Transverse colon (tissue), 4 donors: ENCODE measurements around the gene DUSP14. TPM values are rescaled to one million over a fixed set of nuclear protein-coding genes. Genes with fewer than 3 reads are reported as not detected.
"Not testable (repeated sequence)": the region's sequence is repeated elsewhere in the genome, so short reads cannot be mapped to it uniquely, and the experiment has no call there.

Experiments
- DNase-seq: peaks from one replicate; pipeline ENCODE4 v3.0.0-alpha.2; 2019
- H3K27ac ChIP-seq, 4 donors: fragments of 200-600 bp; sonication (generic); 2 replicates each; pipeline ENCODE4 v1.5.1; 2016 to 2018; ENCODE audit warnings: inconsistent platforms in 4 of 4
- H3K27me3 ChIP-seq: fragments of 200-600 bp; sonication (generic); 2 replicates; pipeline ENCODE4 v1.5.1; 2017; ENCODE audit warnings: inconsistent platforms
- H3K36me3 ChIP-seq, 4 donors: fragments of 200-600 bp; sonication (generic); 2 replicates each; pipeline ENCODE4 v1.5.1; 2017 to 2019; ENCODE audit warnings: inconsistent platforms in 4 of 4
- H3K4me1 ChIP-seq, 4 donors: fragments of 200-600 bp; sonication (generic); 2 replicates each; pipeline ENCODE4 v1.5.1; 2017 to 2020; ENCODE audit warnings: inconsistent platforms in 4 of 4
- H3K4me3 ChIP-seq, 4 donors: fragments of 200-600 bp; sonication (generic); 1 replicate in 1 of 4; 2 replicates in 3 of 4; pipeline versions ENCODE4 v1.5.1 to v1.6.1; 2017 to 2019; ENCODE audit warnings: inconsistent platforms in 4 of 4
- H3K9me3 ChIP-seq, 2 donors: fragments of 200-600 bp; sonication (generic); 2 replicates each; pipeline ENCODE4 v1.5.1; 2017 to 2019; ENCODE audit warnings: inconsistent platforms in 2 of 2
- CTCF ChIP-seq, 5 experiments: fragments of 200-600 bp in 3 of 5; fragments of 450-650 bp in 2 of 5; sonication (generic) in 3 of 5; IDR thresholded peaks; 1 replicate in 2 of 5; 2 replicates in 3 of 5; pipeline ENCODE4 v1.5.1; 2016 to 2017; ENCODE audit warnings: antibody characterized with exemption in 5 of 5, inconsistent platforms in 3 of 5, mild to moderate bottlenecking in 2 of 5, moderate library complexity in 1 of 5
- EP300 ChIP-seq: sonication (generic); formaldehyde crosslinking; IDR thresholded peaks from one replicate; pipeline ENCODE4 v1.6.1; 2017; ENCODE audit warnings: antibody characterized with exemption, low read depth
- POLR2A ChIP-seq: fragments of 450-650 bp; IDR thresholded peaks from one replicate; pipeline ENCODE4 v1.6.1; 2016; ENCODE audit warnings: antibody characterized with exemption, mild to moderate bottlenecking, moderate library complexity
- POLR2AphosphoS5 ChIP-seq, 3 donors: sonication (generic); formaldehyde crosslinking; IDR thresholded peaks; one replicate each; pipeline ENCODE4 v1.6.1; 2016; ENCODE audit warnings: antibody characterized with exemption in 3 of 3
- WGBS, 2 donors: methylation state at CpG; one replicate each; pipeline ENCODE4 v1.1.5; 2018; ENCODE audit warnings: low coverage in 1 of 2; 5-methylcytosine and 5-hydroxymethylcytosine counted together
- in situ Hi-C, 4 donors: fragments of 200-750 bp; cut with MboI; loops; one replicate each; pipeline versions ENCODE4 v1.15.0 to v1.15.1; 2017; ENCODE audit warnings: low sequenced_read_pairs in 3 of 4, low pct_ligation_motif_present in 1 of 4, low pct_unique_long_range_greater_than_20kb in 1 of 4
- intact Hi-C: fragments of 100-400 bp; cut with DNase I; formaldehyde crosslinking; loops from one replicate; pipeline ENCODE4 v1.15.1; 2023; ENCODE audit warnings: low total_unique reads
- total RNA-seq, 4 donors: library from RNA; depleted of rRNA; stranded (reverse); fragments of >200 nt; gene quantifications; one replicate each; pipeline ENCODE4 v1.1.0, GENCODE V29; 2016

The DUSP14 gene
- total RNA-seq, 4 donors from 2014 or later: 1.6 to 3.8 (median 2.8) TPM

GRCh38 chr17:37505333-37505732 is 15.6 kb downstream of the DUSP14 start:
- Histone ChIP-seq H3K4me3 (no peak overlapping the region), H3K4me1 (no peaks in the 10 kb centered on the region), H3K27ac (no peak overlapping the region), H3K36me3 (no peaks in the 10 kb centered on the region), H3K9me3 (no peaks in the 10 kb centered on the region), H3K27me3 (no peaks in the 10 kb centered on the region)
- in situ Hi-C loops (no loop called here), intact Hi-C loops (no loop called here)
- WGBS, 2 donors: 89% methylated on average over 2 to 3 of the region's 3 CpGs
- TF ChIP-seq POLR2A: no peak
- no peak for TF ChIP-seq CTCF (IDR thresholded peaks at IDR 0.05)
- no peak for TF ChIP-seq POLR2AphosphoS5 (IDR thresholded peaks at IDR 0.05)
- no peak for TF ChIP-seq EP300
- no peak for DNase-seq

- Histone ChIP-seq H3K9me3 (no peaks in the 10 kb centered on the region), H3K36me3 (no peaks in the 10 kb centered on the region), H3K27me3 (no peaks in the 10 kb centered on the region), H3K4me3 (no peak overlapping the region), H3K4me1 (no peaks in the 10 kb centered on the region), H3K27ac (no peak overlapping the region)
- intact Hi-C loops: no loop called here
- DNase-seq: no peak
- in situ Hi-C loops: no loop called here
- WGBS, 2 donors: 82% methylated on average over 10 of the region's 10 CpGs; no CpG with 5 or more reads in 1 of the 2 donors
- peak in 4 of 5 experiments; percentile 37 to 48 (median 39) for TF ChIP-seq CTCF (IDR thresholded peaks at IDR 0.05)
- no peak for TF ChIP-seq EP300
- no peak for TF ChIP-seq POLR2AphosphoS5 (IDR thresholded peaks at IDR 0.05)
- TF ChIP-seq POLR2A: no peak
Measured at GRCh38 chr17:37506678-37507077, 17.0 kb downstream of the DUSP14 start.

GRCh38 chr17:37507111-37507510 is 17.4 kb downstream of the DUSP14 start:
- Histone ChIP-seq H3K4me3 (no peak overlapping the region), H3K27ac (no peak overlapping the region), H3K9me3 (no peaks in the 10 kb centered on the region), H3K27me3 (no peaks in the 10 kb centered on the region), H3K4me1 (no peaks in the 10 kb centered on the region), H3K36me3 (no peaks in the 10 kb centered on the region)
- no peak for DNase-seq
- intact Hi-C loops: no loop called here
- TF ChIP-seq POLR2A (no peak), POLR2AphosphoS5 (IDR thresholded peaks at IDR 0.05) (no peak), CTCF (IDR thresholded peaks at IDR 0.05) (no peak), EP300 (no peak)
- in situ Hi-C loops: no loop called here
- 94% methylated on average over 9 of the region's 9 CpGs; no CpG with 5 or more reads in 1 of the 2 donors for WGBS, 2 donors

- Histone ChIP-seq H3K27ac (no peak overlapping the region), H3K27me3 (no peaks in the 10 kb centered on the region), H3K9me3 (no peaks in the 10 kb centered on the region), H3K4me3 (no peak overlapping the region), H3K4me1 (no peaks in the 10 kb centered on the region), H3K36me3 (peaks cover 0 to 4% (median 0%) of the 10 kb centered on the region in 4 donors)
- no peak for DNase-seq
- intact Hi-C loops: no loop called here
- WGBS, 2 donors: 95% methylated on average over 17 of the region's 17 CpGs; no CpG with 5 or more reads in 1 of the 2 donors
- in situ Hi-C loops: no loop called here
- TF ChIP-seq POLR2A (no peak), CTCF (IDR thresholded peaks at IDR 0.05) (no peak), EP300 (no peak), POLR2AphosphoS5 (IDR thresholded peaks at IDR 0.05) (no peak)
Measured at GRCh38 chr17:37510056-37510455, 20.4 kb downstream of the DUSP14 start.

- H3K27ac ChIP-seq, in situ Hi-C loops, H3K4me1 ChIP-seq, H3K4me3 ChIP-seq, DNase-seq, intact Hi-C loops, H3K36me3 ChIP-seq, H3K9me3 ChIP-seq, H3K27me3 ChIP-seq: not testable (repeated sequence)
- 83 to 100% methylated on average over 1 of the region's 1 CpG for WGBS, 2 donors
Measured at GRCh38 chr17:37511642-37512041, 22.0 kb downstream of the DUSP14 start.
